Measurements from ENCODE around the gene PRR35.
A peak's percentile ranks its signal among the peaks of the same experiment; 100 is the strongest.

Gene PRR35

GRCh38 chr16:586645-587590 is 26.7 kb downstream of the PRR35 start:
- peak overlapping the region; percentile 99 for H3K27ac Mint-ChIP-seq
- peaks cover 36% of the 10 kb centered on the region for H3K36me3 Mint-ChIP-seq
- H3K9me3 Mint-ChIP-seq: no peaks in the 10 kb centered on the region
- DNase-seq (ENCODE audit: low spot score in 2 of 2): no peak
- peaks cover 30% of the 10 kb centered on the region for H3K4me1 Mint-ChIP-seq
- ATAC-seq: no peak
- peak overlapping the region; percentile 94 for H3K4me3 Mint-ChIP-seq

- peak overlapping the region; percentile 94 for H3K4me3 Mint-ChIP-seq
- no peaks in the 10 kb centered on the region for H3K9me3 Mint-ChIP-seq
- peaks cover 46% of the 10 kb centered on the region for H3K4me1 Mint-ChIP-seq
- H3K27ac Mint-ChIP-seq: peak overlapping the region; percentile 99
- ATAC-seq (peak; percentile 53), DNase-seq (ENCODE audit: low spot score in 2 of 2) (peak in 1 of 2 donors; percentile 84)
- H3K36me3 Mint-ChIP-seq: peaks cover 36% of the 10 kb centered on the region
Observed at GRCh38 chr16:588639-588888, 28.4 kb downstream of the PRR35 start.

GRCh38 chr16:588889-589657 is 28.9 kb downstream of the PRR35 start:
- H3K4me1 Mint-ChIP-seq: peaks cover 50% of the 10 kb centered on the region
- peak overlapping the region; percentile 94 for H3K4me3 Mint-ChIP-seq
- DNase-seq (ENCODE audit: low spot score in 2 of 2) (peak; percentile 99 to 100), ATAC-seq (peak; percentile 83)
- H3K36me3 Mint-ChIP-seq: peaks cover 36% of the 10 kb centered on the region
- H3K9me3 Mint-ChIP-seq: no peaks in the 10 kb centered on the region
- H3K27ac Mint-ChIP-seq: peak overlapping the region; percentile 99

GRCh38 chr16:589658-590187 is 29.5 kb downstream of the PRR35 start, which contains the start of gene RAB40C:
TSS of gene RAB40C (plus strand) at chr16:590066. CDS start at chr16:590292, 226 bp downstream.
- Mint-ChIP-seq H3K36me3 (peaks cover 36% of the 10 kb centered on the region), H3K4me1 (peaks cover 56% of the 10 kb centered on the region), H3K9me3 (no peaks in the 10 kb centered on the region), H3K27ac (peak within 1 kb of the TSS; percentile 99), H3K4me3 (peak within 1 kb of the TSS; percentile 94)
- ATAC-seq: peak; percentile 89
- DNase-seq (ENCODE audit: low spot score in 2 of 2): peak; percentile 98 to 100

- H3K9me3 Mint-ChIP-seq: no peaks in the 10 kb centered on the region
- H3K4me3 Mint-ChIP-seq: peak overlapping the region; percentile 94
- H3K36me3 Mint-ChIP-seq: peaks cover 36% of the 10 kb centered on the region
- peak; percentile 1 for ATAC-seq
- H3K4me1 Mint-ChIP-seq: peaks cover 58% of the 10 kb centered on the region
- H3K27ac Mint-ChIP-seq: peak overlapping the region; percentile 99
- peak in 1 of 2 donors; percentile 67 for DNase-seq (ENCODE audit: low spot score in 2 of 2)
Observed at GRCh38 chr16:590188-590814, 30.1 kb downstream of the PRR35 start.

GRCh38 chr16:590815-591200 is 30.6 kb downstream of the PRR35 start:
- Mint-ChIP-seq H3K27ac (peak overlapping the region; percentile 77), H3K4me3 (peak overlapping the region; percentile 94), H3K9me3 (no peaks in the 10 kb centered on the region), H3K36me3 (peaks cover 38% of the 10 kb centered on the region), H3K4me1 (peaks cover 55% of the 10 kb centered on the region)
- DNase-seq (ENCODE audit: low spot score in 2 of 2) (no peak), ATAC-seq (no peak)

GRCh38 chr16:591231-591630 is 31.0 kb downstream of the PRR35 start:
- Mint-ChIP-seq H3K9me3 (no peaks in the 10 kb centered on the region), H3K36me3 (peaks cover 43% of the 10 kb centered on the region), H3K27ac (peak overlapping the region; percentile 77), H3K4me3 (peak overlapping the region; percentile 94), H3K4me1 (peaks cover 58% of the 10 kb centered on the region)
- ATAC-seq (no peak), DNase-seq (ENCODE audit: low spot score in 2 of 2) (no peak)

- Mint-ChIP-seq H3K9me3 (no peaks in the 10 kb centered on the region), H3K4me3 (peak overlapping the region; percentile 94), H3K27ac (peak overlapping the region; percentile 56), H3K4me1 (peaks cover 66% of the 10 kb centered on the region), H3K36me3 (peaks cover 46% of the 10 kb centered on the region)
- DNase-seq (ENCODE audit: low spot score in 2 of 2): peak in 1 of 2 donors; percentile 2
- ATAC-seq: no peak
Observed at GRCh38 chr16:591892-592517, 31.8 kb downstream of the PRR35 start.

- Mint-ChIP-seq H3K4me1 (peaks cover 61% of the 10 kb centered on the region), H3K36me3 (peaks cover 45% of the 10 kb centered on the region), H3K27ac (peak overlapping the region; percentile 56), H3K9me3 (no peaks in the 10 kb centered on the region), H3K4me3 (no peak overlapping the region)
- no peak for DNase-seq (ENCODE audit: low spot score in 2 of 2)
- ATAC-seq: no peak
Observed at GRCh38 chr16:592518-593306, 32.5 kb downstream of the PRR35 start.

GRCh38 chr16:593406-593805 is 33.2 kb downstream of the PRR35 start:
- Mint-ChIP-seq H3K4me3 (no peak overlapping the region), H3K4me1 (peaks cover 61% of the 10 kb centered on the region), H3K27ac (peak overlapping the region; percentile 43), H3K36me3 (peaks cover 38% of the 10 kb centered on the region), H3K9me3 (no peaks in the 10 kb centered on the region)
- DNase-seq (ENCODE audit: low spot score in 2 of 2) (no peak), ATAC-seq (no peak)

- DNase-seq (ENCODE audit: low spot score in 2 of 2): no peak
- no peaks in the 10 kb centered on the region for H3K9me3 Mint-ChIP-seq
- H3K4me1 Mint-ChIP-seq: peaks cover 61% of the 10 kb centered on the region
- H3K4me3 Mint-ChIP-seq: no peak overlapping the region
- peak overlapping the region; percentile 43 for H3K27ac Mint-ChIP-seq
- H3K36me3 Mint-ChIP-seq: peaks cover 38% of the 10 kb centered on the region
- no peak for ATAC-seq
Observed at GRCh38 chr16:593807-594206, 33.6 kb downstream of the PRR35 start.

GRCh38 chr16:595094-595528 is 34.9 kb downstream of the PRR35 start:
- Mint-ChIP-seq H3K9me3 (no peaks in the 10 kb centered on the region), H3K4me1 (peaks cover 61% of the 10 kb centered on the region), H3K36me3 (peaks cover 26% of the 10 kb centered on the region), H3K27ac (no peak overlapping the region), H3K4me3 (no peak overlapping the region)
- DNase-seq (ENCODE audit: low spot score in 2 of 2) (no peak), ATAC-seq (no peak)

GRCh38 chr16:595942-596735 is 35.9 kb downstream of the PRR35 start:
- no peak for ATAC-seq

More at GRCh38 chr16:595942-596735, 35.9 kb downstream of the PRR35 start:
- peaks cover 21% of the 10 kb centered on the region for H3K36me3 Mint-ChIP-seq
- peaks cover 53% of the 10 kb centered on the region for H3K4me1 Mint-ChIP-seq
- DNase-seq (ENCODE audit: low spot score in 2 of 2): no peak
- no peaks in the 10 kb centered on the region for H3K9me3 Mint-ChIP-seq
- H3K4me3 Mint-ChIP-seq: no peak overlapping the region
- H3K27ac Mint-ChIP-seq: peak overlapping the region; percentile 56

Data from stimulated activated effector memory CD8-positive, alpha-beta T cell treated with anti-CD3 and anti-CD28 coated beads, Interleukin-12 subunit alpha, Interleukin-12 subunit beta, amount 100 ng/mL, for 72 hours (primary cell).